SJCRH30 (cell line): Measurements from ENCODE around the gene CDK2. TPM values are rescaled to one million over a fixed set of nuclear protein-coding genes. Genes with fewer than 3 reads are reported as not detected.
"Not testable (repeated sequence)": the region's sequence is repeated elsewhere in the genome, so short reads cannot be mapped to it uniquely, and the experiment has no call there.

Source experiments
- DNase-seq, 2 experiments: peaks; one replicate each; pipeline ENCODE4 v3.0.0-alpha.2; 2015 to 2020
- H3K27ac ChIP-seq: fragments of 250-450 bp; sonication (Bioruptor Pico); 2 replicates; pipeline ENCODE4 v1.5.1; 2020; ENCODE audit warnings: mild to moderate bottlenecking, moderate library complexity
- H3K27me3 ChIP-seq: fragments of 250-450 bp; sonication (Bioruptor Pico); 2 replicates; pipeline ENCODE4 v1.5.1; 2020; ENCODE audit warnings: mild to moderate bottlenecking, moderate library complexity
- H3K36me3 ChIP-seq: fragments of 250-450 bp; sonication (Bioruptor Pico); 2 replicates; pipeline ENCODE4 v1.5.1; 2020; ENCODE audit warnings: mild to moderate bottlenecking, moderate library complexity
- H3K4me1 ChIP-seq: fragments of 250-450 bp; sonication (Bioruptor Pico); 2 replicates; pipeline ENCODE4 v1.5.1; 2020; ENCODE audit warnings: mild to moderate bottlenecking, moderate library complexity
- H3K4me3 ChIP-seq: fragments of 250-450 bp; sonication (Bioruptor Pico); 2 replicates; pipeline ENCODE4 v1.5.1; 2020; ENCODE audit warnings: mild to moderate bottlenecking, moderate library complexity
- H3K9me3 ChIP-seq: fragments of 250-450 bp; sonication (Bioruptor Pico); replicated peaks from 2 replicates; pipeline ENCODE4 v1.5.1; 2020; ENCODE audit warnings: mild to moderate bottlenecking, moderate library complexity
- total RNA-seq: library from RNA; depleted of rRNA; stranded (reverse); fragments of >200 nt; shearing (Covaris generic); gene quantifications from 2 replicates; pipeline ENCODE4 v1.2.3, GENCODE V29; 2014; rRNA removed

The CDK2 gene
- 99.6 and 106 TPM in 2 replicates for total RNA-seq

DNA sequence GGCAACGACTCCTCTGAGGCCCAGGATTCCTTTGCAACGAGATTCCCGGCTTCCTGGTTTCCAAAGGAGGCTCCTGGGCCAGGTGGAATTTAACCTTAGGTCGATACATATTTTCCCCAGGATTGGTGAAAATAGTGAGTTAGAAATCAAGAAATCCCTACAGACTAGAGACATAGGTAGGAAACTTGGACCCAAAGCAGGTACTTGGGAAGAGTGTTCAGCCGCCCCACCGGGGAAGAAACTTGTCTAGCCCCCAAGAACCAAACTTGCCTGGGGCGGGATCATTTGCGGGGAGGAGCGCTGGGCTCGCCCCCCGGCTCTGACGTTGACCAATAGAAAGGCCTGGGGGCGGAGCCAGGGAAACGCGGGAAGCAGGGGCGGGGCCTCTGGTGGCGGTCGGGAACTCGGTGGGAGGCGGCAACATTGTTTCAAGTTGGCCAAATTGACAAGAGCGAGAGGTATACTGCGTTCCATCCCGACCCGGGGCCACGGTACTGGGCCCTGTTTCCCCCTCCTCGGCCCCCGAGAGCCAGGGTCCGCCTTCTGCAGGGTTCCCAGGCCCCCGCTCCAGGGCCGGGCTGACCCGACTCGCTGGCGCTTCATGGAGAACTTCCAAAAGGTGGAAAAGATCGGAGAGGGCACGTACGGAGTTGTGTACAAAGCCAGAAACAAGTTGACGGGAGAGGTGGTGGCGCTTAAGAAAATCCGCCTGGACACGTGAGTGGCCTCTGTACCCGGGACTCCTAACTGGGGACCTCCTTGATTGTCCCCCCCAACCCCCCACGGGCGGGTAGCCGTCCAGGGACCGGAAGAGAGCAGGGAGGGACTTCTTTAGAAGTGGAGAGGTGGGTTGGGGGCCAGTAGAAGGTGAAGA, at the start of gene CDK2:
Gene CDK2, plus strand, starts transcription at position 423 of the 874 bp plus-strand sequence. Its CDS starts 179 bp downstream, at position 602.
- Histone ChIP-seq H3K9me3 (no peaks in the 10 kb centered on the region), H3K27ac (peak within 1 kb of the TSS; percentile 73), H3K36me3 (peaks cover 12% of the 10 kb centered on the region; the same call in 1 of the 2 replicates), H3K4me1 (peaks cover 5% of the 10 kb centered on the region; the same call in 1 of the 2 replicates), H3K4me3 (peak within 1 kb of the TSS; percentile 91), H3K27me3 (no peaks in the 10 kb centered on the region)
- DNase-seq: peak; percentile 88 to 90

DNA sequence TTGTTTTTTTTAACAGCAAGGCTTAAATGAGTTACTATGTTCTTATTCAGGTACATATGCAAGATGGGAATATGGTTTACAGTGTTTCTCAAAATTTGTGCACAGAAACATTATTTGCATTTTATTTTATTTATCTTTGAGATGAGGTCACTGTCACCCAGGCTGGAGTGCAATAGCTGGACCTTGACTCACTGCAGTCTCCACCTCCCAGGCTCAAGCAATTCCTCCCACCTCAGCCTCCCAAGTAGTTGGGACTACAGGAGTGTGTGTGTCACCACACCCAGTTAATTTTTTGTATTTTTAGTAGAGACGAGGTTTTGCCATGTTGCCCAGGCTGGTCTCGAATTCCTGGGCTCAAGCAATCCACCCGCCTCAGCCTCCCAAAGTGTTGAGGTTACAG, 47.6 kb upstream of the CDK2 start:
- not testable (repeated sequence) for H3K27ac ChIP-seq, H3K36me3 ChIP-seq, DNase-seq, H3K4me1 ChIP-seq, H3K27me3 ChIP-seq, H3K9me3 ChIP-seq, H3K4me3 ChIP-seq

DNA sequence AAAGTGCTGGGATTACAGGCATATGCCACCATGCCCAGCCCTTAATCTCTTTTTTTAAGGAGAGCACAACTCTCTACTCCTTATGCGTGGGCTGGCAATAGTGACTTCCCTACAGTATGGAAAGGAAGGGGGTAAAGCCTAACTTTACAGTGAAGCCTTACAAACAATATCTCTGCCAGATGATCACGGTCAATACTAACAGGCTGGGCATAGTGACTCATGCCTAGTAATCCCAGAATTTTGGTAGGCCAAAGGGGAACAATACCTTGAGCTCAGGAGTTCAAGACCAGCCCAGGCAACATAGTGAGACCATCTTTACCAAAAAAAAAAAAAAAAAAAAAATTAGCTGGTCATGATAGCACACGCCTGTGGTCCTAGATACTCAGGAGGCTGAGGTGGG, 44.5 kb upstream of the CDK2 start:
- H3K27ac ChIP-seq: no peak overlapping the region
- 0 out of 2 replicates have a peak, but pooled peaks cover 4% of the 10 kb centered on the region for H3K36me3 ChIP-seq
- no peak for DNase-seq
- no peaks in the 10 kb centered on the region for H3K9me3 ChIP-seq
- H3K27me3 ChIP-seq: no peaks in the 10 kb centered on the region
- no peak overlapping the region for H3K4me3 ChIP-seq
- no peaks in the 10 kb centered on the region for H3K4me1 ChIP-seq

DNA sequence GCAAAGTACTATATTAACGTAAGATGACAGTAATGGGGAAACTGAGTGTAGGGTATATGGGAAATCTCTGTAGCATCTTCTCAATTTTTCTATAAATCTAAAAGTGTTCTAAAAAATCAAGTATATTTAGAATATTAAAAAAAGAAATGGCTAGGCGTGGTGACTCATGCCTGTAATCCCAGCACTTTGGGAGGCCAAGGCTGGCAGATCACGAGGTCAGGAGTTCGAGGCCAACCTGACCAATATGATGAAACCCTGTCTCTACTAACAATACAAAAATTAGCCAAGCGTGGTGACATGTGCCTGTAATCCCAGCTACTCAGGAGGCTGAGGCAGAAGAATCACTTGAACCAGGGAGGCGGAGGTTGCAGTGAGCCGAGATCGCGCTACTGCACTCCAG, 43.0 kb upstream of the CDK2 start:
- not testable (repeated sequence) for H3K9me3 ChIP-seq, DNase-seq, H3K4me3 ChIP-seq, H3K27ac ChIP-seq, H3K4me1 ChIP-seq, H3K27me3 ChIP-seq, H3K36me3 ChIP-seq

DNA sequence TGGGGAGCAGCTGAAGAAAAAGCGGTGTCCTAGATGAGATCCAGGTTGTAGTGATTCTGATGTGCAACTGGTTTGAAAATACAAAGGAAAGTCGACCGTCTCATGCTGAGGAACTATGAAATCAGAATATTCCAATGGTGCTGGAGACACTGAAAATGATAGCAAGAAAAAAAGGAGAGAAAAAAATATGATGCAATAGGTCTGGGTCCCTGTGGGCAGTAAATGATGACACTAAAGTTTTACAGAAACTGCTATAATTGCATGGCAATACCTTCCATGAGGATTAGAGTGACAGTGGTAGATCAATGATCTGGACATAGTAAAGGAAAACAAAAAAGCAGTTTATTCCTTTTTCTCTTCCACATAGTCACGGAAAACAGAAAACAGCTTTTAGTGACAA, 41.3 kb upstream of the CDK2 start:
- no peak overlapping the region for H3K4me3 ChIP-seq
- no peak for DNase-seq
- no peak overlapping the region for H3K27ac ChIP-seq
- H3K4me1 ChIP-seq: no peaks in the 10 kb centered on the region
- 0 out of 2 replicates have a peak, but pooled peaks cover 4% of the 10 kb centered on the region for H3K36me3 ChIP-seq
- H3K27me3 ChIP-seq: no peaks in the 10 kb centered on the region
- H3K9me3 ChIP-seq: no peaks in the 10 kb centered on the region

DNA sequence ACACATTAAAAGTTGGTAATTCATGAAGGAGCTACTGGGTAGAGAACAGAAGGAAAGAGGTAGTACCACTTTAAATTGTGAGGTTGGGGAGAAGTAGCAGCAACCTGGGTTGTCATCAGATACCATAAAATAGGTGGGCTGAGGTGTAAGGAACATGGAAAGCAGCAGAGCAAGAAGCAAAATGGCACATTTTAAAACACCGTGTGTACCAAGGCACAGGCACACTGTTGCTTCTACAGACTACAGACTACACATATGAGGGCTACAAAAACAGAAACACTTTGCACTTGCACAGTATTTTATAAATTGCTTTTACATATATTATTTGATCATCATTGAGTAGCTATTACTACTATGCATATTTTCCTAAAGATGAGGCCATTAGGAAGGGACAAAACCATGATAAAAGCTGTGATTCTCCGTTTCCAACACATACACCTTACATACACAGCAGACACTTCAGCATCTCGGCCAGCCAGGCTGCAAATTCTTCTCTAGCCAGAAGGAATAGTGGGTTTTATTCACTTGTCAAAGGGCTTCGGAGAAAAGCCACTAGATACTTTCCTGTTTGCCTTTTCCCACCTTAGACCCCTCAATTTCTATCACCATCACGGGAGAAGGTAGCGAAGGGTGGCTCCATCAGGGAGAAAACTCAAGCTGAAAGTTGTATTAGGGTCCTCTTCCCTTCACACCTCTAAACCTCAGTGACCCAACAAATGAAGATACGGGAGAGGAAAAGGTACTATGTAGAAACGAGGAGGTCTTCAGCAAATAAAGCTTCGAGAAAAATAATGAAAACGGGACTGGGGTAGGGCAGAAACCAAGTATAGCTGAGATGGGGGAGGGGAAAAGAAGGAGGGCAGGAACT, 40.5 kb upstream of the CDK2 start:
- no peak for DNase-seq
- Histone ChIP-seq H3K27me3 (no peaks in the 10 kb centered on the region), H3K9me3 (no peaks in the 10 kb centered on the region), H3K27ac (peak overlapping the region; percentile 65), H3K4me3 (peak overlapping the region; percentile 70), H3K36me3 (0 out of 2 replicates have a peak, but pooled peaks cover 4% of the 10 kb centered on the region), H3K4me1 (peaks cover 3% of the 10 kb centered on the region)

DNA sequence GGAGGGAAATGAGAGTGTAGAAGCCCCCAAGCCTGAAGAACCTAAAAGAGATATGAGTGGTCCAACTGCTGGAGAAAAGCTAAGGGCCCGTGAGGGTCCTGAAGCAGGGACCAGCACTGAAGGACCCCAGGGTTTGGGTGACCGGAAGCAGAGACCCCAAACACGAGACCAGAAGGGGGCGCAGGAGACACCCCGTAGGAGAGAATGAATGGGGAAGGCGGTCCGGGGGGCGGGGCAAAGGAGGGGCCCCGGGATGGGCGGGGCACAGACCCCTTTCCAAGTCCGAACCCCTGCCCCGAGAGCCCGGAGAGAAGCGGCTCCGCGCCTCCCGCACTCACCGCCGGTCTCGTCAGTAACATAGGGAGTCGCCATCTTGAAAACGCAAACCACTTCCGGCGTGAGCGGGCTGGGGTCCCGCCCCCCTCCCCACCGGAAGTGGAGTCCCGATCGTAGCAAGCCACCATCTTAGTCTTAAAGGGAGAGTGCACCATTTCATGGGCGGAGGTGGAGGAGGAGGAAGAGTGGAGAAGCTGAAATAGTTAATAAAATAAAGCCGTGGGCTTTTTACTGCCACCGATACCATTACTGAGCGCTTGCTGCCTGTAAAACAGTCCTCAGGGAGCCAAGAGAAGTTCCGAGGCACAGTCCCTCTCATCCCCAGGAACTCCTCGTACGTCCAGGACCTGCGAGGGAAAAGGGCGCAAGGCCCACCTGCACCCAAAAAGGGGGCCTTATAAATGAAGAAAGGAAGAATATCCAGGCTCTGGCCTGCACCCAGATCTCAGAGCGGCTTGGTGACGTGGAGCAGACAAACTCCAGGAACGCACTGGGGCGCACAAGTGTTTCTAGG, 39.7 kb upstream of the CDK2 start:
- peak overlapping the region; percentile 70 for H3K4me3 ChIP-seq
- H3K36me3 ChIP-seq: 0 out of 2 replicates have a peak, but pooled peaks cover 4% of the 10 kb centered on the region
- H3K27me3 ChIP-seq: no peaks in the 10 kb centered on the region
- DNase-seq: peak; percentile 92 to 94
- H3K9me3 ChIP-seq: no peaks in the 10 kb centered on the region
- peak overlapping the region; percentile 65 for H3K27ac ChIP-seq
- H3K4me1 ChIP-seq: peaks cover 5% of the 10 kb centered on the region

DNA sequence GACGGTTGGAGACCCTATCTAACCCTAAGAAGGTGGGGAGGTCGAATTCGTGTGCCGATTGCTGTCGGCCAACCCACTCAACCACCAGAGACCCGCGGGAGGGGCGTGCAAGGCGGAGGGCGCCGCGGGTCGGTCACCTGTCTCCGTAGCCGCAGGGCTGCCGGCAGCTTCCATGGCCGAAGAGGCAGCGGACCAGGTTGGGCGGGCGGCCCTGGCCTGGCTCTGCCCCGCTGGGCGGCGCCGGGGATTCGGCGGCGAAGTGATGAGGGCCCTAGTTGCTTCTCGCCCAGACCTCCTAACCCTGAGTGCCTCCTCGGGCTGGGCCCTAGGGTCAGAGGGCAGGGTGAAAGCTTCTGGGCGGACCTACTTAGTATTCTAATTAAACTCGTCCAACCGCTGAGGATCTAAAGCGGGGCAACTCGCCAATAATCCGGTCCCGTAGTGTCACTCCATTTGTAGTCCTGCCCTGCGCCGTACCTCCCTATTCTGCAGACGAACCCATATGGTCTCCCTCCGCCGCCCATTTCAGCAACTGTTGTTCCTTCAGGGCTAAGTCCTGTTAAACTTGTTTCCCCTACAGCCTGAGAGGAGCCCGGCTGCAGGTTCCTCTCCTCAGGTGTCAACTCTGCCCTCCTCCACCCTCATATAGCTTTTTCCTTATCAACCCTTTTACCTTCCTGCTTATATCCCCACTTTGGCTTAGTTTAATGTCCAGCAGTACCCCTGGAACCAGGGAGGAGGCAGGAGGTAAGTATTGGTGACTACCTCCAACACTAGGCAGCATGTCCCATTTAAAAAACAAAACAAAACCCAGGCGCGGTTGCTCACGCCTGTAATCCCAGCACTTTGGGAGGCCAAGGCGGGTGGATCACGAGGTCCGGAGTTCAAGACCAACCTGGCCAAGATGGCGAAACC, 38.8 kb upstream of the CDK2 start, which contains the start of gene PYM1:
Gene PYM1, minus strand, starts transcription at position 307 of the 915 bp plus-strand sequence. Its CDS starts 133 bp downstream, at position 174.
- H3K27ac ChIP-seq: peak within 1 kb of the TSS; percentile 65
- no peaks in the 10 kb centered on the region for H3K9me3 ChIP-seq
- DNase-seq: peak; percentile 61 to 65
- H3K4me3 ChIP-seq: peak within 1 kb of the TSS; percentile 70
- H3K27me3 ChIP-seq: no peaks in the 10 kb centered on the region
- peaks cover 10% of the 10 kb centered on the region for H3K4me1 ChIP-seq
- H3K36me3 ChIP-seq: no peaks in the 10 kb centered on the region

DNA sequence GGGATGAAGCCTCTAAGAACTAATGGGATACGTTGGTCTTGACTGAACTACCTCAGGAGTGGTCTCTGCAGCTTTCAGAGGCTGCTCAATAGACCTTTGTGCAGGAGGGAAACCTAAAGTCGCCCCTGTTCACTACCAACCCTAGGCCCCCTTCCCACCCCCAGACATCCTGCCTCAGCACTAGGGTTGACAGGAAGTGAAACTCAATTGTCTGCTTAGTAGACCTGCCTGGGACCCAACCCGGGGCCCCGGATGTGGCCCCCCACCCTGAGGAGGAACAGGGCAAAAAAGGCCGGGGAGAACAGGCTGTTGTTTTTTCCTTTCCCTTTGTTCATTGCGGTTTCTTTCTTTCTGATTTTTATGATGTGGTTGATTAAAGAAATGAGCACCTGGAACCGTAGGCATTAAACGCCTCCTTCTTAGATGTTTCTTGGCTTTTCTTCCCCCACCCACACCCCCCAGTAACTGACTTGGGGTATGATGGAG, 37.3 kb upstream of the CDK2 start:
- Histone ChIP-seq H3K9me3 (no peaks in the 10 kb centered on the region), H3K27ac (no peak overlapping the region), H3K36me3 (no peaks in the 10 kb centered on the region), H3K4me1 (peaks cover 13% of the 10 kb centered on the region), H3K4me3 (no peak overlapping the region), H3K27me3 (no peaks in the 10 kb centered on the region)
- no peak for DNase-seq

DNA sequence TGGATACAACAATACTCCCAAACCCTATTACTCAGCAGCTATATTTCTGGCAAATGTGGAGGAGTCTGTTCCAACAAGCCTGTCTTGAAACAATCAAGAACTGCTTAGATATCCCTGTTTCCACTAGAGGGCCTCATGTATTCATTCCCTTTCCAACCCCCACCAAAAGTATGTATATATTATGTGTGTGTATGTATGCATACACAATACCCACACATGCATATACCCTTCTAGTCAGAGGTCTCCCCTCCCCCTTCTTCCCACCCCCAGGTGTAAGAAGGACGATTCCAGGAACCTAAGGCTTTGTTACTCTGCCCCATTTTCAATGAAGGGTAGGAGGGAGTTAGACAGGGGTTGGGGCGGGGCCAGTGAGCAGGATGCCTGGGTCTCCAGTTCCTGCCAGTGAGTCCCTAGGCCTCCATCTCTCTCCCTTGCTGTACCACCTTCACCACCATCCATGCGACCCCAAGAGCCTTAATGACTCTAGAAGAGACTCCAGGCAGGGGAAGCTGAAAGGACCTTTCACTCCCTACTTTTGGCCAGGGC, 35.8 kb upstream of the CDK2 start, which contains the start of gene DGKA:
Gene DGKA, plus strand, starts transcription at position 392 of the 546 bp plus-strand sequence. CDS start 5,342 bp downstream, outside the sequence.
- Histone ChIP-seq H3K9me3 (no peaks in the 10 kb centered on the region), H3K36me3 (no peaks in the 10 kb centered on the region), H3K27ac (no peak within 1 kb of the TSS), H3K4me1 (peaks cover 13% of the 10 kb centered on the region), H3K4me3 (peak within 1 kb of the TSS; percentile 56), H3K27me3 (no peaks in the 10 kb centered on the region)
- DNase-seq: peak; percentile 17 to 69

DNA sequence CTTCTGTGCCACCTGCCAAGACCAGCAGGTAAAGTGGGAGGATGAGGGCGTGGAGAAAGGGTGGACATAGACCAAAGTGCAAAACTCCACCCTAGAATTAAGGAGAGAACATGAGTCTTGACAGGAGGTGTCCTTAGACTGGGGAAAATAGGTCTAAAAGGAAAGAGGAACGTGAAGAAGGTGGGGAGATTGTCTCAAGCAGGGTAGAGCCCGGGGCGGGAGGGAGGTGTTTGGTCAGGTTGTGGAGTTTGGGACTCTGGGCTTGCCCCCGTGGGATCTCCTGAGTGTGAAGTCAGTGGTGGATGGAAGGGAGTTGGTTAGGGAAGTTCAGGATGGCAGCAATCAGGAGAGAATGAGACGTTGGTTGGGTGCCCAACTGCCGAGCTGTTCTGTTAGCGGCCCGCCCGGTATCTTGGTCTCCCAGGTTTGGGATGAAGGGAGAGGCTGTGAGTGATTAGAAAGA, 35.3 kb upstream of the CDK2 start:
- Histone ChIP-seq H3K27me3 (no peaks in the 10 kb centered on the region), H3K27ac (no peak overlapping the region), H3K4me3 (peak overlapping the region; percentile 56), H3K36me3 (no peaks in the 10 kb centered on the region), H3K9me3 (no peaks in the 10 kb centered on the region), H3K4me1 (peaks cover 13% of the 10 kb centered on the region)
- DNase-seq: peak; percentile 7 to 35

DNA sequence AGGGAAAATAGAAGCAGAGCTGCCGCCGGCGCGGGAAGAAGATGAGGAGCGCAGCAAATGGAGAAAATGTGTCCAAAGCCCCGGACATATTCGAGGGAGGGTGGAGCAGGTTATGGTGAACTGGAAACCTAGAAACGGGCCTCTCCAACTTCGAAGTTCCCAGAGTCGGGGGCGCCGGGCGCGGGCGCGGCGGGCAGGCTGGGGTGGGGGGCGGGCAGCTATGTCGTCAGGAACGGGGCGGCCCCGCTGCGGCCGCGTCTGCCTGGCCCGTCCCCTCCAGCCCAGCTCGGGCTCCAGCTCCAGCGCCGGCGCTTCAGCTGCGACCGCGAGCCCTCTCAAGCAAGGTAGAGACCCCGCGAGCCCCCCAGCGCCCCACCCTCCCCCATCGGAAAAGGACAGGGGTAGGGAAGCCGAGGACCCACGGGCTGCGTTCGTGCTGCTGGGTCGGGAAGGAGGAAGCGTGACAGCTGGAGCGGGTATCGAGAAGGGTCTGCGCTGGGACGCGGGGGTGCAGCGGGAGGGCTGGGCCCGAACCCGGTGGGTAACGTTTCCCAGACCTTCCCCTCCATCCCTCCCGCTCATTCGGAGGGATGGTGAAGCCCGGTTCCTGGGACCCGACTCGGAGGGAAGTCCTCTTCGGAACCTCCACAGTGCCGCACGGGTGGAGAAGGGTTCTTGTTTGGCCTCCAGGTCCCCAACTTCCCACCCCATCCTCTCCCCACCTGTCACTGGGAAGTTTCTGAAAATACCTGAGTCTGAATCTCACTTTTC, 34.7 kb upstream of the CDK2 start:
- Histone ChIP-seq H3K4me3 (peak overlapping the region; percentile 56), H3K27me3 (no peaks in the 10 kb centered on the region), H3K36me3 (no peaks in the 10 kb centered on the region), H3K4me1 (peaks cover 13% of the 10 kb centered on the region), H3K27ac (no peak overlapping the region), H3K9me3 (no peaks in the 10 kb centered on the region)
- peak; percentile 20 to 45 for DNase-seq
